ENCODE measurements around the gene SFXN1.

Gene SFXN1

DNA sequence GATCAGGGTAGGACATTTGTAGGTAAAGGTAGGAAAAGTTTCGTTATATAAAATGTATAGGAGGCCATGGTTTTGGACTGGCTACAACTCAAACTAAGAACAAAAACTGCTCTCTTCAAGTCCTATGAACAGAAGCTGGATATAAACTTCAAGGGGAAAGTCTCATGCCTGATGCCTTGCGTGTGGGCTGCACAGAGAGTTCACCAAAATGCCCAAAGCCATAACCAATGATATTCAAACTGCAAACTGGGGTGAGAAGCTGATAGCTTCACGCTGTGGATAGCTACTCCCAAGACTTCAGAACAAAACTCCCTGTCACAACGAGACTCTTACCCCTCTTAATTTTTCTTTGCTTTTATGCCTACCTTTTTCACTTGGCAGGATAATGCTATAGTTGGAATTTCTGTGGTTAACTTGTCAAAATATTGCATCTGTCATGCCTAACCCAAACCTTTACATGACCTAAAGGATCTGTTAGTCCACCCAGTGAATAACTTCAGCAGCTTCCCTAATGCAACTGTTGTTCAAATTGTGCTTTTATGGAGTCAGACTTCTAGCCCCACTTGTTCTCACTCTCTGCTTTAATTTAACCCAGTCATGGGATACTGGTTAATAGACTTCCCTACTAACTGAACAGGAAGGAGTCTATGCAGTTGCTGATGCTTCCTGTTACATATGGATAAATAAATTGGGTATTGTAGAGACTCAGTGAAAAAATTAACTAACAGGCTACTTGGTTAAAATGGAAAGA is 71.9 kb downstream of the SFXN1 start:
- no peak overlapping the region for H3K27ac Mint-ChIP-seq
- no peaks in the 10 kb centered on the region for H3K9me3 Mint-ChIP-seq
- H3K4me1 Mint-ChIP-seq (ENCODE audit: low read depth) = peaks cover 2% of the 10 kb centered on the region
- H3K4me3 Mint-ChIP-seq = no peak overlapping the region
- H3K27me3 Mint-ChIP-seq (ENCODE audit: low read depth) = peaks cover 57% of the 10 kb centered on the region
- peaks cover 2% of the 10 kb centered on the region for H3K36me3 Mint-ChIP-seq (ENCODE audit: low read depth)

DNA sequence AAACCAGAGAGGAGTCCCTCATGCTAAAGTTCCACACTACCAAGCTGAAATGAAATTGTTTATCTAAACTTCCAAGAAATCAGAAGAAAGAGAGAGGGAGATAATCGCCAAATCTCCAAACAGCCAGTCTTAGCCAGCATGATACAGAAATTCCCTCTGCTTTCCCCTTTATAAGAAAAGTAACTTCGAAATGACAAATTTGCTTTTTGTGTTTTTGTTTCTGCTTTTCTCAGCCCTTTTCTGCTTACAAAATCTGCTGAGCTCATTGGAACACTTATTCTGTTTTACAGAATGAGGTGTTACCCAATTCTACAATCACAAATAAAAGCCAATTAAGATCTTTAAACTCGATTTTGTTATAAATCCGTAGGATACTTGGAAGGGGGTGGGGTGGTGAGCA is 72.9 kb downstream of the SFXN1 start:
- no peak overlapping the region for H3K27ac Mint-ChIP-seq
- peaks cover 4% of the 10 kb centered on the region for H3K4me1 Mint-ChIP-seq (ENCODE audit: low read depth)
- no peaks in the 10 kb centered on the region for H3K9me3 Mint-ChIP-seq
- no peak overlapping the region for H3K4me3 Mint-ChIP-seq
- peaks cover 57% of the 10 kb centered on the region for H3K27me3 Mint-ChIP-seq (ENCODE audit: low read depth)
- peaks cover 2% of the 10 kb centered on the region for H3K36me3 Mint-ChIP-seq (ENCODE audit: low read depth)

DNA sequence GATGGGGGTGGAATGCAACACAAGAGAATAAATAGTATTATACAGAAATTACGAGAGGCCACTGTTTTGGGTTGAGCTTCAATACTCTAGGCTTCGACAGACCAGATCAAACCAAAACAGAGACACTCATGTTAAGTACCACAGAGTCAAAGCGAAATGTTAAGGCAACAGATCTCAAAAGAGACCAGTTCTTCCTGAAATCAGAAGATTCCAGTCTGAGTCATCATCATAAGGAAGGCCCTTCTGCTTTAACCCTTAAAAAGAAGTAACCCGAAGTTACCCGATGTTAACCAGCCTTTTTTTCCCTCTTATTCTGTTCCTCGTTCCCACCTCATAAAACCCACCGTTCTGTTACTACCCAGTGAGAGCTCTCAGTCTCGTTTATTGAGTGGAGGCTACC is 75.9 kb downstream of the SFXN1 start:
- Mint-ChIP-seq H3K27me3 (ENCODE audit: low read depth) (peaks cover 38% of the 10 kb centered on the region), H3K9me3 (no peaks in the 10 kb centered on the region), H3K27ac (no peak overlapping the region), H3K4me1 (ENCODE audit: low read depth) (peaks cover 3% of the 10 kb centered on the region), H3K4me3 (no peak overlapping the region), H3K36me3 (ENCODE audit: low read depth) (peaks cover 2% of the 10 kb centered on the region)

DNA sequence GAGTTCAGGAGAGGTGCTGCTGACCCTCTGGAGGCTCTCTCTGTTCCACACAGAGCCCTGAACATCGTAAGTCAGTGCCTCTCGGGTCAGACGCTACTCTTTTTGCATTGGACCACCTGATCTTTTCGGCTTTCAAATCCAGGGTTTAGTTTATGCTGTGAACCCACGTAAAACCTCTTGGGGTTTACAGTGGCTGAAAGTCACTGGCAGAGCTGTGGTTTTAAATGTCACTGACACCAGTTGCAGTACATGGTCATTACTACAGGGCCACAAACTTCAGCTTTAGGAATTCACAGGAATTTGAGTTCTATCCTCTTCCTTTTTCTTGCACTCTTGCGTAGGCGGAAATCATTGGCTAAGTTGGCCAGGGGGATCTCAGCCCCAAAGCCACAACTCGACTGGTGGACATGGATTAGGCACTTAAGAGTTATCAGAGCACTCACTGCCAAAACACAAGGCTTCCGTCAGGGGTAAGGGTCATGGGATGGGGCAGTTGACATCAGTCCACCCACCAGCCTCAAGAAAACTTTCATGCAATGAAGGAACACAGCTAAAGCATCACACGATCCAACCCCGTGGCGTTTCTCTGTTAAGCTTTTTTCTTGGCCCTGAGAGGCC is 76.9 kb downstream of the SFXN1 start:
- peaks cover 30% of the 10 kb centered on the region for H3K27me3 Mint-ChIP-seq (ENCODE audit: low read depth)
- peaks cover 2% of the 10 kb centered on the region for H3K36me3 Mint-ChIP-seq (ENCODE audit: low read depth)
- no peaks in the 10 kb centered on the region for H3K9me3 Mint-ChIP-seq
- no peak overlapping the region for H3K27ac Mint-ChIP-seq
- peaks cover 3% of the 10 kb centered on the region for H3K4me1 Mint-ChIP-seq (ENCODE audit: low read depth)
- no peak overlapping the region for H3K4me3 Mint-ChIP-seq

DNA sequence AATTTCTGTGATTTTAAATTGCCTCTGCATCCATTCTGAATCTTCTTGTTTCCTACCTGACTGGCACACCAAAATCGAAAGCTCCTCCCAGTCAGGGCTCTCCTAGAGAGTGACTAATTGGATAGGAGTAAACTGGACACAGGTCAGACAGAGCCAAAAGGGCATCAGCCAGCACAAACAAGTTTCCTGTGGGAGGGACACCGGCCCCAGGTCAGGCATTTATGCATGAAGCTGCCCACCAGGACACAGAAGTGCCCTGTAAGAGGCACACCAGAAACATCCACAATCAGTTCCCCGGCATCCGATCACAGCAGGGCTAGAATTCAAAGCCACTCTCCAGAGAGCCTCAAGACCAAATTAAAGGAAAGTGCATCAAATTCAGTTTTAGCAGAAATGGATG is 78.4 kb downstream of the SFXN1 start:
- Mint-ChIP-seq H3K4me1 (ENCODE audit: low read depth) (peaks cover 3% of the 10 kb centered on the region), H3K4me3 (no peak overlapping the region), H3K36me3 (ENCODE audit: low read depth) (no peaks in the 10 kb centered on the region), H3K27ac (no peak overlapping the region), H3K27me3 (ENCODE audit: low read depth) (peaks cover 19% of the 10 kb centered on the region), H3K9me3 (no peaks in the 10 kb centered on the region)

DNA sequence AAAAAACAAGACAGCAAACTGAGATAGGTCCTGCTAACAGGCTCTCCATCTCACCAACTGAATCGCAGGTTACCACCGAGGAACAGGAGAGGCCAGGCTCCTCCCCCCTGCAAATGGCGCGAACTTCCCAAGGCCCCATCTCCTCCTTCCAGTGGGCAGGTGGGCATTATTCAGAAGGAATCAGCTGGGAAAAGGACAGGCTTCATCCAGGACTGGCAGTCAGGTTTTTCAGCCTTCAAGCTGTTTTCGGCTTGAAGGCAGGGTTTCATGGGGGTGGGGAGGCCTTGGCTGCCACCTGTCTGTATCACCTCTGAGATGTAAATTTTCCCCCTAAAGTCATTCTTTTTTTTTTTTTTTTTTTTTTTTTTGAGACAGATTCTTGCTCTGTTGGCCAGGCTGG is 79.4 kb downstream of the SFXN1 start:
- Mint-ChIP-seq H3K36me3 (ENCODE audit: low read depth) (no peaks in the 10 kb centered on the region), H3K4me3 (no peak overlapping the region), H3K9me3 (no peaks in the 10 kb centered on the region), H3K4me1 (ENCODE audit: low read depth) (peaks cover 3% of the 10 kb centered on the region), H3K27me3 (ENCODE audit: low read depth) (peaks cover 19% of the 10 kb centered on the region), H3K27ac (no peak overlapping the region)

DNA sequence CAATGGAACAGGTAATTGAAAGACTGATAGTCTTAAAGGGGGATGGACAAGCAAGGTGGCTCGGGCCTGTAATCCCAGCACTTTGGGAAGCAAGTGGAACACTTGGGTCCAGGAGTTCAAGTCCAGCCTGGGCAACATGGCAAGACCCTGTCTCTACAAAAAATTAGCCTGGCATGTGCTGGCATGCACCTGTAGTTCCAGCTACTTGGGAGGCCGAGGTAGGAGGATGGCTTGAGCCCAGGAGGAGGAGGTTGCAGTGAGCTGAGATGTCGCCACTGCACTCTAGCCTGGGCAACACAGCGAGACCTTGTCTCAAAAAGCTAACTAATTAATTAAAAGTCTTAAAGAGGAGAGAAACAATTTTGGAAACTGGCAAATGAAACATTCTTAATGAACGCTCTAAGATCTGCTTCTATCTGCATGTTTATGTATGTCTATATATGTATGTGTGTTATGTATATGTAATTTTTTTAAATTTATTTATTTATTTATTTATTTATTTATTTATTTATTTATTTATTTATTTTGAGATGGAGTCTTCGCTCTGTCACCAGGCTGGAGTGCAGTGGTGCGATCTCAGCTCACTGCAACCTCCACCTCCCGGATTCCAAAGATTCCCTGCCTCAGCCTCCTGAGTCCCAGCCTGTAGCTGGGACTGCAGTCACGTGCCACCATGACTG is 80.6 kb downstream of the SFXN1 start:
- Mint-ChIP-seq H3K4me1 (ENCODE audit: low read depth) (peaks cover 3% of the 10 kb centered on the region), H3K27me3 (ENCODE audit: low read depth) (peaks cover 19% of the 10 kb centered on the region), H3K27ac (no peak overlapping the region), H3K36me3 (ENCODE audit: low read depth) (no peaks in the 10 kb centered on the region), H3K9me3 (no peaks in the 10 kb centered on the region), H3K4me3 (no peak overlapping the region)

DNA sequence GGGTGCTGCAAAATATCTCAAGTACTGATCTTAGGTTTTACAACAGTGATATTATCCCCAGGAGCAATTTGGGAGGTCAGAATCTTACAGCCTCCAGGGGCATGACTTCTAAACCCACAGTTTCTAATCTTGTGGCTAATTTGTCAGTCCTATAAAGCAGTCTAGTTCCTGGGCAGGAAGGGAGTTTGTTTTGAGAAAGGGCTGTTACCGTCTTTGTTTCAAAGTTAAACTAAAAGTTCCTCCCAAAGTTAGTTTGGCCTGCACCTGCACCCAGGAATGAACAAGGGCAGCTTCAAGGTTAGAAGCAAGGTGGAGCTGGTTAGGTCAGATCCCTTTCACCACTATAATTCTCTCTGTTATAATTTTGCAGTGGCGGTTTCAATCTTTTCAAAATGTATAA is 81.7 kb downstream of the SFXN1 start:
- H3K27ac Mint-ChIP-seq = no peak overlapping the region
- no peaks in the 10 kb centered on the region for H3K36me3 Mint-ChIP-seq (ENCODE audit: low read depth)
- no peaks in the 10 kb centered on the region for H3K9me3 Mint-ChIP-seq
- no peak overlapping the region for H3K4me3 Mint-ChIP-seq
- peaks cover 3% of the 10 kb centered on the region for H3K4me1 Mint-ChIP-seq (ENCODE audit: low read depth)
- H3K27me3 Mint-ChIP-seq (ENCODE audit: low read depth) = peaks cover 16% of the 10 kb centered on the region

DNA sequence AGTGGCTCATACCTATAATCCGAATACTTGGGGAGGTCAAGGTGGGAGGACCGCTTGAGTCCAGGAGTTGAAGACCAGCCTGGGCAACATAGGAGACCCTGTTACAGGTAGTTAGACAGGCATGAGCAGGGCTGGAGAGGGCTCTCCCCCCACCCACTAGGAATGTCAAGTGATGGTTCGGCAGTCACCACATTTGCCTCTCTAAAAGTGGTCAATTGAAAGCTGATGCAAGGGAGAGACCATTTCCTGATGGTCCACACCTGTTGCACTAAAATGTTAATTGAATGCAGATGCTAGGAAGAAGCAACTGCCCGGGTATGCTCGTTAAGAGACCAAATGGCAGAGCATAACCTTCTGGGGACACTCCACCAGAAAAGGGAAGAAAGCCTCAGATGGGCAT is 82.7 kb downstream of the SFXN1 start:
- Mint-ChIP-seq H3K4me1 (ENCODE audit: low read depth) (no peaks in the 10 kb centered on the region), H3K27me3 (ENCODE audit: low read depth) (peaks cover 25% of the 10 kb centered on the region), H3K9me3 (no peaks in the 10 kb centered on the region), H3K36me3 (ENCODE audit: low read depth) (no peaks in the 10 kb centered on the region), H3K27ac (no peak overlapping the region), H3K4me3 (no peak overlapping the region)

DNA sequence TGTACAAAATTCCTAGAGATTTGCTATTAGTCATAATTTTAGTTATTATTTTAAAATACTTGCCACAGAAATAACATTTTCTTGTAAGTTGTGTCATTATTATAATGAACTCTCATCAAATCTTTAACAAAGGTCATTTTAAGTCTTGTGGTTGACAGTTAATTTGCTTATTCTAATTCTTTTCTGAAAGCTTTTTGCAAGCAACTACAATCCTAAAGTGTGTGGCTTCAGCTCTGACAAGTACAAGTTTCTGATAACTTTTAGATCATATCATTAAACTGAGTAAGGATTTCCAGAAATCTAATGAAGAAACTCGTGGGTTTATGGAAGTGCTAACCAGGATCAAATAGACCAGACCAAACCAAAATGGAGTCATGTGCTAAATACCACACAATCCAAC is 86.4 kb downstream of the SFXN1 start:
- H3K9me3 Mint-ChIP-seq = no peaks in the 10 kb centered on the region
- H3K36me3 Mint-ChIP-seq (ENCODE audit: low read depth) = no peaks in the 10 kb centered on the region
- H3K4me1 Mint-ChIP-seq (ENCODE audit: low read depth) = peaks cover 4% of the 10 kb centered on the region
- peaks cover 25% of the 10 kb centered on the region for H3K27me3 Mint-ChIP-seq (ENCODE audit: low read depth)
- H3K27ac Mint-ChIP-seq = no peak overlapping the region
- no peak overlapping the region for H3K4me3 Mint-ChIP-seq

DNA sequence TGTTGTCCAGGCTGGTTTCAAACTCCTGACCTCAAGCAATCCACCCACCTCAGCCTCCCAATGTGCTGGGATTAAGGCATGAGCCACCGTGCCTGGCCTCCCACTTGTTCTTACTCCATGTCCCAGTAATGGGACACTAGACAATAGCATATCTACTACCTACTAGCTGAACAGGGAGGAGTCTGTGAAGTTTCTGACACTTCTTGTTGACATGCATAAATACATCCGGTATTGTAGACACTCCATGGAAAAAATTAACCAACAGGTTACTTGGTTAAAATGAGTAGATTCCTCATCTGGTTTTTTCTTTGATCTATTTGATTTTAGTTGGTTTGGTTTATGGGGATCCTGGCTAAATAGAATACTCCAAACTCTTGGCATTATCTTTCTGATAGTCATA is 88.3 kb downstream of the SFXN1 start:
- H3K27me3 Mint-ChIP-seq (ENCODE audit: low read depth) = peaks cover 23% of the 10 kb centered on the region
- H3K36me3 Mint-ChIP-seq (ENCODE audit: low read depth) = no peaks in the 10 kb centered on the region

DNA sequence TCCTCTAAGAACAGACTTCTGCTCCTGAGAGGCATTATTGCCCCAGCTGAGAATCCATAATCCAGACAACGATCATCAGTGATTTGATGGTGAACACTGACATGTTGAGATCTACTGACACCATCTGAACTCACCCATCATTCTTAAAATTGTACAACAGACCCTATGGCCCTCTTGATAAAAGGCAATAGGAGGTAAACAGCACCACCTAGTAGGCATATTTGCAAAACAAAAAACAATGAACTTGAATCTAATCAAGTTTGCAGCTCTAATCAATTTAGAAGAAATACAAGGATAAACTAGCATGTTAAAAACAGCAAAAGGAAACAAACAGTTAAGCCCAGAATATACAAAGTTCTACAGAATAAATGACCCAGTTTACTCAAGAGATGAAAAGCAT is 89.6 kb downstream of the SFXN1 start:
- Mint-ChIP-seq H3K9me3 (no peaks in the 10 kb centered on the region), H3K27me3 (ENCODE audit: low read depth) (peaks cover 16% of the 10 kb centered on the region), H3K27ac (no peak overlapping the region)

More for the DNA sequence above, 88.3 kb downstream of the SFXN1 start:
- Mint-ChIP-seq H3K27ac (no peak overlapping the region), H3K4me1 (ENCODE audit: low read depth) (peaks cover 4% of the 10 kb centered on the region), H3K4me3 (no peak overlapping the region), H3K9me3 (no peaks in the 10 kb centered on the region)

DNA sequence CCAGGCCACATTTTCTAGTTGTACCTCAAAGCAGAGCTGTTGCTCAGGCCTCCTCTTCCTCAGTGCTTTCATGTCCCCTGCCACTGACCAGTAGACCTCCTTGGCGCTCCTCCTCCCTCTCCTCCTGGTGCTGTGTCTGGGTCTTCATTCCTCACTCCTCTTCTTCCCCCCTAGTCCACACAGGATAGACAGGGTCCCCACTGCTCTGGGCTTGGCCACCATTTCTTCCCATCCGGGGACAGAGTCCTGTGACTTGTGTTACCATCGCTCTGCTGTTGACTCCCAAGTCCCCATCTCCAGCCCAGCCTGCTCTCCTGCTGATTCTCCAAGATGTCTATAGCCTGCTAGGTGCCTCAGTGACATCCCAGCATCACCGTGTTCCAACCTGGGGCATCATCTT is 91.3 kb downstream of the SFXN1 start:
- H3K36me3 Mint-ChIP-seq (ENCODE audit: low read depth) = no peaks in the 10 kb centered on the region
- no peaks in the 10 kb centered on the region for H3K9me3 Mint-ChIP-seq
- H3K4me1 Mint-ChIP-seq (ENCODE audit: low read depth) = peaks cover 4% of the 10 kb centered on the region
- H3K27me3 Mint-ChIP-seq (ENCODE audit: low read depth) = peaks cover 24% of the 10 kb centered on the region
- no peak overlapping the region for H3K27ac Mint-ChIP-seq
- no peak overlapping the region for H3K4me3 Mint-ChIP-seq

More for the DNA sequence above, 89.6 kb downstream of the SFXN1 start:
- H3K4me1 Mint-ChIP-seq (ENCODE audit: low read depth) = peaks cover 4% of the 10 kb centered on the region
- no peaks in the 10 kb centered on the region for H3K36me3 Mint-ChIP-seq (ENCODE audit: low read depth)
- H3K4me3 Mint-ChIP-seq = no peak overlapping the region

DNA sequence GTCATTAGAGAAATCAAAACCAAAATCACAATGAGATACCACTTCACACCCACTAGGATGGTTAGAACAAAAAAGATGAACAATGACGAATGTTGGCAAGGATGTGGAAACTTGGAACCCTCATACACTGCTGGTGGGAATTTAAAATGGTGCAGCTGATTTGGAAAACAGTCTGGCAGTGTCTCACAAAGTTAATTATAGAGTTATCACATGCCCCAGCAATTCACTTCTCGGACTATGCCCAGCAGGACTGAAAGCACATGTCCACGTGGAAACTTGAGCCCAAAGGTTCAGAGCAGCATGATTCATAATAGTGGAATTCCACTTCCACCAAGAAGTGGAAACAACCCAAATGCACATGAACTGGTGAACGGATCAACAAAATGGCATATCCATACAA is 94.5 kb downstream of the SFXN1 start:
- Mint-ChIP-seq H3K36me3 (ENCODE audit: low read depth) (no peaks in the 10 kb centered on the region), H3K27me3 (ENCODE audit: low read depth) (peaks cover 15% of the 10 kb centered on the region), H3K4me3 (no peak overlapping the region), H3K4me1 (ENCODE audit: low read depth) (peaks cover 9% of the 10 kb centered on the region), H3K27ac (no peak overlapping the region), H3K9me3 (no peaks in the 10 kb centered on the region)
